Upper lobe of left lung (tissue), 6 donors: Measurements from ENCODE around the gene TM9SF2. TPM values are rescaled to one million over a fixed set of nuclear protein-coding genes. Genes with fewer than 3 reads are reported as not detected.
A peak's percentile ranks its signal among the peaks of the same experiment; 100 is the strongest.
"Not testable (repeated sequence)": the region's sequence is repeated elsewhere in the genome, so short reads cannot be mapped to it uniquely, and the experiment has no call there.

Experiments
- ATAC-seq, 2 donors: fragments of 200-7000 bp; cut with Tn5 transposase; one replicate each; pipeline ENCODE4 v1.9.1; 2022; ENCODE audit warnings: mild to moderate bottlenecking in 2 of 2, moderate library complexity in 2 of 2; ENCODE audit not compliant: low FRiP score in 2 of 2
- DNase-seq, 2 donors: peaks; one replicate each; pipeline ENCODE4 v3.0.0-alpha.2; 2019 to 2020
- H3K27ac ChIP-seq, 4 donors: fragments of 200-600 bp; sonication (generic); one replicate each; pipeline ENCODE4 v1.5.1; 2016 to 2019
- H3K27me3 ChIP-seq, 4 donors: fragments of 200-600 bp; sonication (generic); one replicate each; pipeline ENCODE4 v1.5.1; 2017 to 2019
- H3K36me3 ChIP-seq, 4 donors: fragments of 200-600 bp; sonication (generic); one replicate each; pipeline ENCODE4 v1.5.1; 2016 to 2019
- H3K4me1 ChIP-seq, 4 donors: fragments of 200-600 bp; sonication (generic); one replicate each; pipeline ENCODE4 v1.5.1; 2018 to 2019
- H3K4me3 ChIP-seq, 4 donors: fragments of 200-600 bp; sonication (generic); one replicate each; pipeline ENCODE4 v1.5.1; 2017 to 2019; ENCODE audit warnings: mild to moderate bottlenecking in 2 of 4, moderate library complexity in 1 of 4
- H3K9me3 ChIP-seq, 4 donors: fragments of 200-600 bp; sonication (generic); one replicate each; pipeline ENCODE4 v1.5.1; 2018 to 2019
- CTCF ChIP-seq, 6 experiments: fragments of 450-650 bp in 4 of 6; fragments of 200-600 bp in 2 of 6; sonication (generic) in 2 of 6; IDR thresholded peaks; one replicate each; pipeline ENCODE4 v1.5.1; 2016 to 2019; ENCODE audit warnings: antibody characterized with exemption in 6 of 6
- EP300 ChIP-seq, 4 donors: sonication (generic); formaldehyde crosslinking; IDR thresholded peaks; one replicate each; pipeline ENCODE4 v1.5.1; 2017; ENCODE audit warnings: antibody characterized with exemption in 4 of 4, control low read depth in 2 of 4
- POLR2A ChIP-seq, 4 donors: fragments of 450-650 bp; IDR thresholded peaks; one replicate each; pipeline ENCODE4 v1.5.1; 2016 to 2017; ENCODE audit warnings: antibody characterized with exemption in 4 of 4, mild to moderate bottlenecking in 2 of 4
- POLR2AphosphoS5 ChIP-seq, 2 donors: sonication (generic); formaldehyde crosslinking; IDR thresholded peaks; one replicate each; pipeline ENCODE4 v1.5.1; 2017; ENCODE audit warnings: antibody characterized with exemption in 2 of 2
- WGBS, 2 donors: methylation state at CpG; one replicate each; pipeline ENCODE4 v1.1.5; 2017 to 2018; 5-methylcytosine and 5-hydroxymethylcytosine counted together
- total RNA-seq, 6 donors: library from RNA; depleted of rRNA in 4 of 6; stranded (reverse); fragments of >200 nt in 4 of 6; gene quantifications; one replicate each; pipeline versions ENCODE4 v1.1.0 to v1.2.1, GENCODE V29; 2016 to 2021
- donor health status: DM: no; HTN: no; CAD: no; lungs with moderate emphysema.
- donor health status: DM: no; HTN: yes; CAD: no; lungs with severe emphysema.

Gene TM9SF2
- total RNA-seq, 6 donors from 2014 or later: 34.7 to 142 (median 116) TPM

DNA sequence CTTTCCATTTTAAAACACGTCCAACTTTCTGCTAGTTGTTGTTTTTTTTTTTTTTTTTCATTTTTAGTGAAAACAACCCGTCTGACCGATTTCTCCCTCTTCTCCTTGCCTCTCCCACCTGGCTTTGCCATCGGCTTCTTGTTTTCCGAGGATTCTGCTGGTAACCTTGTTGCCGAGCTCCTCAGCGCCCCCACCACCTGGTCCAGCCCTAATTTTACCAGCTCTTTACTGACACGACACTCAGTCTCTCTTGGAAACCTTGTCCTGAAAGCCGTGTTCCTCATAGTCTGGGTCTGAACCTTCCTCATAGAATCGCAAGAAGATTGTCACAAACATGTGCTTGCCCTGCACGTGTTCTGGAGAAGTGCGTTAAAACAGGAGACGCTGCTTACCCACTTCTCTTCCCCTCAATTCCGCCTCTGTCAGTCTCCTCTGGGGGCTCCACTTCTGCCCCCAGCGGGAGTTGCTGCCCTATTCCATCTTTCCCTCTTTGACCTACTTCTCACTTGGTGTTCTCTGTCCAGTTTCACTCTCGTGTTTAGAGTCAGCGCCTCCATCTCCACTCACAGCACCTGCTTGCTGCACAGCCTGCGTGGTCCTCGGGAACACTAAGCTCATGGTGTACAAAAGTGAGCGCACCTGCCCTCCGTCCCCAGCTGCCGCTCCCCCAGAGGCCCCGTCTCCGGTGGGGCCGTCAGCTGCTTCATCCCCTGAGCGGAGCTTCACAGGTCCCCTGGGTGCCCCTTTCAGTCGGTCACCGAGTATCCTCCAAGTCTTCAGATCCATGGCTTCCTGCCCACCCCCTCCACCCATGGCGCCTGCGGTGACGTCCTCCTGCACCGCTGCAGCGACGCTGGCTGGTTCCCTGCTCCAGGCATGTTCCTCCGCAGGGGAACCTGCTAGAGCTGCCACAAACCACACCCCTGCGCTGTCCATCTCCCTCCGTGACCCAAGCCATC, 65.1 kb downstream of the TM9SF2 start:
- Histone ChIP-seq H3K4me3 (no peak overlapping the region), H3K27ac (no peak overlapping the region), H3K9me3 (peaks cover 0 to 11% (median 3%) of the 10 kb centered on the region in 4 donors), H3K4me1 (no peaks in the 10 kb centered on the region), H3K27me3 (no peaks in the 10 kb centered on the region), H3K36me3 (peaks cover 0 to 37% (median 10%) of the 10 kb centered on the region in 4 donors)
- ATAC-seq: peak in 1 of 2 donors; percentile 16
- 80 to 81% methylated on average over 37 of the region's 37 CpGs for WGBS, 2 donors
- peak in 1 of 2 donors; percentile 64 for DNase-seq
- TF ChIP-seq CTCF (IDR thresholded peaks at IDR 0.05) (no peak), EP300 (IDR thresholded peaks at IDR 0.05) (no peak), POLR2A (IDR thresholded peaks at IDR 0.05) (no peak), POLR2AphosphoS5 (IDR thresholded peaks at IDR 0.05) (no peak)

- WGBS, 2 donors: 92 to 95% methylated on average over 4 to 5 of the region's 6 CpGs
- not testable (repeated sequence) for ATAC-seq
These were observed 67.6 kb downstream of the TM9SF2 start for GRCh38 chr13:99568901-99569300.

DNA sequence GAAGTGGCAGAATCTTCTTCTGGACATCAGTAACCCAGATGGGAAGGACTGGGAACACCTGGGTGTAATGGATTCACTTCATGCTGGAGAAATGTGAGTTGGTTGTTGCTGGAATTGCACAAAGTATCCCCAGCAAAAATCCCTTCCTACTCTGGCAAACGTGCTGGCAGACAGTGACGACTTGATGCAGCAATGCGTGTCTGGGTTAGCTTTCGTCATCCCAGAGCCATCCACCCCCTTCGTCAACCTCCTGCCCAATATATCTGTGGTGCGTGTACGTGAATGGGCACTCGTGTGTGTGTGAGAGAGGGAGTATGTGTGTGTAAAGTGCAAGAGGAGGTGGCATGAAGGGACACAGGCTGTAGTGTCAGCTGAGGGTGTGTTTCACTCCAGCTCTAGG, 70.9 kb downstream of the TM9SF2 start:
- no peaks in the 10 kb centered on the region for H3K27me3 ChIP-seq
- no peaks in the 10 kb centered on the region for H3K36me3 ChIP-seq
- no peak for DNase-seq
- no peak overlapping the region for H3K27ac ChIP-seq
- H3K4me1 ChIP-seq: no peaks in the 10 kb centered on the region
- no peak for TF ChIP-seq EP300 (IDR thresholded peaks at IDR 0.05)
- TF ChIP-seq POLR2AphosphoS5 (IDR thresholded peaks at IDR 0.05): no peak
- TF ChIP-seq CTCF (IDR thresholded peaks at IDR 0.05): no peak
- no peak for TF ChIP-seq POLR2A (IDR thresholded peaks at IDR 0.05)
- H3K9me3 ChIP-seq: peaks cover 0 to 11% (median 3%) of the 10 kb centered on the region in 4 donors
- ATAC-seq: peak in 1 of 2 donors; percentile 23
- 82 to 86% methylated on average over 8 of the region's 8 CpGs for WGBS, 2 donors
- H3K4me3 ChIP-seq: no peak overlapping the region

More at GRCh38 chr13:99568901-99569300, 67.6 kb downstream of the TM9SF2 start:
- not testable (repeated sequence) for H3K27me3 ChIP-seq, H3K4me3 ChIP-seq, H3K27ac ChIP-seq, H3K4me1 ChIP-seq, DNase-seq
- Histone ChIP-seq H3K9me3 (peaks cover 0 to 11% (median 3%) of the 10 kb centered on the region in 4 donors), H3K36me3 (peaks cover 0 to 15% (median 7%) of the 10 kb centered on the region in 4 donors)

DNA sequence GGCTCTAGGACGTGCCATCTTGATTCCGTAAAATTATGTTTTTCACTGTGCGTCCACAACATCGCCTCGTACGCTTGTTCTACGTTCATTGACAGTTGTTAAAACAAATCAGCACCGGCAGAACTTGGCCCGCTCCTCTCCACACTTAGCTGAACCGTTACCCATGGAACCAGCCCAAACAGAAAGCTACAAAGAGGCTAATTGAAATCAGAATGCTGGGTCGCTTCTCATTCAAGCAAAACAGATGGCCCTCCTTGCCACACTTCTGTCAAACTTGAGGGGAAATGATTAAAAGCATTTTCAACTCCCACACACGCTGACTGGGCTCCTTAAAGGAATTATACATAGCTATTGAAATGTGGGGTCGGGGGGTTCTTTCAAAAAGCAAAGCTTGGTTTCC, 71.6 kb downstream of the TM9SF2 start:
- Histone ChIP-seq H3K4me1 (no peaks in the 10 kb centered on the region), H3K4me3 (no peak overlapping the region), H3K9me3 (peaks cover 0 to 11% (median 3%) of the 10 kb centered on the region in 4 donors), H3K36me3 (no peaks in the 10 kb centered on the region), H3K27ac (no peak overlapping the region), H3K27me3 (no peaks in the 10 kb centered on the region)
- 90 to 91% methylated on average over 13 of the region's 13 CpGs for WGBS, 2 donors
- no peak for ATAC-seq
- no peak for DNase-seq
- TF ChIP-seq EP300 (IDR thresholded peaks at IDR 0.05) (no peak), POLR2AphosphoS5 (IDR thresholded peaks at IDR 0.05) (no peak), POLR2A (IDR thresholded peaks at IDR 0.05) (no peak), CTCF (IDR thresholded peaks at IDR 0.05) (no peak)

GRCh38 chr13:99575376-99576120, 74.3 kb downstream of the TM9SF2 start:
- TF ChIP-seq POLR2AphosphoS5 (IDR thresholded peaks at IDR 0.05): no peak
- TF ChIP-seq POLR2A (IDR thresholded peaks at IDR 0.05): no peak
- TF ChIP-seq EP300 (IDR thresholded peaks at IDR 0.05): no peak
- TF ChIP-seq CTCF (IDR thresholded peaks at IDR 0.05): no peak
- no peak overlapping the region for H3K27ac ChIP-seq
- ATAC-seq (peak in 1 of 2 donors; percentile 54), DNase-seq (peak in 1 of 2 donors; percentile 59)
- no peaks in the 10 kb centered on the region for H3K9me3 ChIP-seq
- WGBS, 2 donors: 62 to 72% methylated on average over 13 to 17 of the region's 18 CpGs
- H3K4me3 ChIP-seq: no peak overlapping the region
- no peaks in the 10 kb centered on the region for H3K4me1 ChIP-seq
- H3K36me3 ChIP-seq: no peaks in the 10 kb centered on the region
- no peaks in the 10 kb centered on the region for H3K27me3 ChIP-seq
